Thyroid gland (tissue), 4 donors: ENCODE data around the gene SNRNP40. TPM values are rescaled to one million over a fixed set of nuclear protein-coding genes. Genes with fewer than 3 reads are reported as not detected.

Experiments
- DNase-seq, 2 donors: peaks; one replicate each; pipeline ENCODE4 v3.0.0-alpha.2; 2019
- H3K27ac ChIP-seq, 3 donors: fragments of 200-600 bp; sonication (generic); 1 replicate in 2 of 3; 2 replicates in 1 of 3; pipeline ENCODE4 v1.5.1; 2016 to 2019; ENCODE audit warnings: mild to moderate bottlenecking in 1 of 3, moderate library complexity in 1 of 3
- H3K27me3 ChIP-seq: fragments of 200-600 bp; sonication (generic); one replicate; pipeline ENCODE4 v1.5.1; 2019
- H3K36me3 ChIP-seq, 2 donors: fragments of 200-600 bp; sonication (generic); one replicate each; pipeline ENCODE4 v1.5.1; 2016 to 2019
- H3K4me1 ChIP-seq, 2 donors: fragments of 200-600 bp; sonication (generic); one replicate each; pipeline ENCODE4 v1.5.1; 2017 to 2019
- H3K4me3 ChIP-seq, 3 donors: fragments of 200-600 bp; sonication (generic); replicated peaks in 1 of 3; 1 replicate in 2 of 3; 2 replicates in 1 of 3; pipeline ENCODE4 v1.5.1; 2016; ENCODE audit warnings: mild to moderate bottlenecking in 1 of 3
- H3K9me3 ChIP-seq: fragments of 200-600 bp; sonication (generic); one replicate; pipeline ENCODE4 v1.5.1; 2017
- CTCF ChIP-seq, 6 experiments: fragments of 200-600 bp in 3 of 6; fragments of 450-650 bp in 3 of 6; sonication (generic) in 3 of 6; IDR thresholded peaks; one replicate each; pipeline ENCODE4 v1.5.1; 2016 to 2019; ENCODE audit warnings: antibody characterized with exemption in 6 of 6, mild to moderate bottlenecking in 2 of 6, inconsistent platforms in 1 of 6, moderate library complexity in 1 of 6
- POLR2A ChIP-seq, 2 donors: fragments of 450-650 bp; IDR thresholded peaks; one replicate each; pipeline ENCODE4 v1.6.1; 2017; ENCODE audit warnings: antibody characterized with exemption in 2 of 2, mild to moderate bottlenecking in 2 of 2, moderate library complexity in 1 of 2
- WGBS, 2 donors: methylation state at CpG; one replicate each; pipeline ENCODE4 v1.1.5; 2017; 5-methylcytosine and 5-hydroxymethylcytosine counted together
- intact Hi-C: fragments of 100-400 bp; cut with DNase I; formaldehyde crosslinking; loops from one replicate; pipeline ENCODE4 v1.15.1; 2023
- total RNA-seq, 4 donors: library from RNA; depleted of rRNA; stranded (reverse); fragments of >200 nt; gene quantifications; one replicate each; pipeline ENCODE4 v1.2.3, GENCODE V29; 2016

The SNRNP40 gene
- total RNA-seq, 4 donors from 2014 or later = 39.2 to 63.3 (median 58.7) TPM

- no peaks in the 10 kb centered on the region for H3K4me1 ChIP-seq
- TF ChIP-seq POLR2A (IDR thresholded peaks at IDR 0.05) (no peak), CTCF (IDR thresholded peaks at IDR 0.05) (no peak)
- WGBS, 2 donors = 81 to 83% methylated on average over 1 of the region's 1 CpG
- intact Hi-C loops = no loop called here
- peaks cover 0 to 11% of the 10 kb centered on the region in 2 donors for H3K36me3 ChIP-seq
- no peaks in the 10 kb centered on the region for H3K9me3 ChIP-seq
- no peak for DNase-seq
- H3K27me3 ChIP-seq = no peaks in the 10 kb centered on the region
- H3K27ac ChIP-seq = no peak overlapping the region
- no peak overlapping the region for H3K4me3 ChIP-seq
Measured at GRCh38 chr1:31318146-31318545, 21.6 kb upstream of the SNRNP40 start.

- DNase-seq = no peak
- intact Hi-C loops = no loop called here
- no peak overlapping the region for H3K27ac ChIP-seq
- TF ChIP-seq POLR2A (IDR thresholded peaks at IDR 0.05) (no peak), CTCF (IDR thresholded peaks at IDR 0.05) (no peak)
- H3K27me3 ChIP-seq = no peaks in the 10 kb centered on the region
- H3K36me3 ChIP-seq = peaks cover 0 to 15% of the 10 kb centered on the region in 2 donors
- no peak overlapping the region for H3K4me3 ChIP-seq
- no peaks in the 10 kb centered on the region for H3K4me1 ChIP-seq
- H3K9me3 ChIP-seq = no peaks in the 10 kb centered on the region
- WGBS, 2 donors = 96 to 97% methylated on average over 3 of the region's 3 CpGs
Measured at GRCh38 chr1:31315902-31316301, 19.3 kb upstream of the SNRNP40 start.

- Histone ChIP-seq H3K36me3 (peaks cover 0 to 11% of the 10 kb centered on the region in 2 donors), H3K4me1 (no peaks in the 10 kb centered on the region), H3K27ac (no peak overlapping the region), H3K4me3 (no peak overlapping the region), H3K9me3 (no peaks in the 10 kb centered on the region), H3K27me3 (no peaks in the 10 kb centered on the region)
- TF ChIP-seq POLR2A (IDR thresholded peaks at IDR 0.05) = no peak
- TF ChIP-seq CTCF (IDR thresholded peaks at IDR 0.05) = no peak
- no peak for DNase-seq
- 88 to 93% methylated on average over 4 of the region's 4 CpGs for whole genome bisulfite sequencing, 2 donors
- intact Hi-C loops = no loop called here
Measured at GRCh38 chr1:31310198-31310597, 13.6 kb upstream of the SNRNP40 start.

- TF ChIP-seq POLR2A (IDR thresholded peaks at IDR 0.05) = no peak
- TF ChIP-seq CTCF (IDR thresholded peaks at IDR 0.05) = no peak
- 39 to 43% methylated on average over 1 of the region's 1 CpG for WGBS, 2 donors
- intact Hi-C loops = no loop called here
- DNase-seq = no peak
- H3K4me1 ChIP-seq = no peaks in the 10 kb centered on the region
- H3K27ac ChIP-seq = no peak overlapping the region
- H3K27me3 ChIP-seq = no peaks in the 10 kb centered on the region
- H3K9me3 ChIP-seq = no peaks in the 10 kb centered on the region
- peaks cover 0 to 3% of the 10 kb centered on the region in 2 donors for H3K36me3 ChIP-seq
- H3K4me3 ChIP-seq = no peak overlapping the region
Measured at GRCh38 chr1:31308036-31308435, 11.4 kb upstream of the SNRNP40 start.

- Histone ChIP-seq H3K4me3 (no peak overlapping the region), H3K27ac (no peak overlapping the region), H3K27me3 (no peaks in the 10 kb centered on the region), H3K36me3 (no peaks in the 10 kb centered on the region), H3K4me1 (no peaks in the 10 kb centered on the region), H3K9me3 (no peaks in the 10 kb centered on the region)
- DNase-seq = no peak
- TF ChIP-seq POLR2A (IDR thresholded peaks at IDR 0.05) (no peak), CTCF (IDR thresholded peaks at IDR 0.05) (no peak)
- WGBS, 2 donors = 90 to 95% methylated on average over 3 of the region's 3 CpGs
- intact Hi-C loops = no loop called here
Measured at GRCh38 chr1:31306278-31306677, 9.7 kb upstream of the SNRNP40 start.
